Measurements from ENCODE around the gene TSPAN3.

- TF ChIP-seq POLR2A (IDR thresholded peaks at IDR 0.05) (no peak), CTCF (IDR thresholded peaks at IDR 0.05) (no peak), EP300 (IDR thresholded peaks at IDR 0.05) (no peak), POLR2AphosphoS5 (IDR thresholded peaks at IDR 0.05) (no peak)
These were observed 32.3 kb downstream of the TSPAN3 start for GRCh38 chr15:77038312-77039216.
